Measurements from ENCODE around the gene TNK1. TPM values are rescaled to one million over a fixed set of nuclear protein-coding genes. Genes with fewer than 3 reads are reported as not detected.
"Not testable (repeated sequence)": the region's sequence is repeated elsewhere in the genome, so short reads cannot be mapped to it uniquely, and the experiment has no call there.

TNK1 gene
- total and polyA plus RNA-seq, 2 donors (not counting 3 experiments of a cell fraction or from before 2014, with no cell fraction given) = 0.22 to 0.58 TPM

GRCh38 chr17:7368599-7368994 lies 12.3 kb upstream of the TNK1 start:
- H4K20me1 ChIP-seq (replicated peaks; ENCODE audit: control insufficient read depth, extremely low read depth, insufficient read depth, low read length); intact Hi-C loops (cut with micrococcal nuclease); H2AFZ ChIP-seq (ENCODE audit: low read depth, low read length); H3K9me1 ChIP-seq (replicated peaks; ENCODE audit: control insufficient read depth, extremely low read depth, insufficient read depth, low read length); DNase-seq (ENCODE audit: low read depth, low spot score); H3K4me2 ChIP-seq (ENCODE audit: insufficient read depth, low read length); H3K4me1 ChIP-seq (ENCODE audit: control insufficient read depth, extremely low read depth, insufficient read depth, low read length); H3K9me3 ChIP-seq (replicated peaks; ENCODE audit: control insufficient read depth, insufficient read depth, low read length); H3K79me2 ChIP-seq (ENCODE audit: control insufficient read depth, insufficient read depth, low read length); H3K36me3 ChIP-seq (ENCODE audit: control insufficient read depth in 2 of 2, extremely low read depth in 1 of 2, insufficient read depth in 2 of 2, low read length in 2 of 2); FAIRE-seq; H3K4me3 ChIP-seq (replicated peaks in 1 of 3; ENCODE audit: insufficient read depth in 1 of 3, low read depth in 1 of 3, low read length in 3 of 3); H3K9ac ChIP-seq (replicated peaks; ENCODE audit: extremely low read depth, insufficient read depth, low read length); H3K27ac ChIP-seq (ENCODE audit: insufficient read depth, low read depth, low read length); H3K27me3 ChIP-seq (ENCODE audit: control insufficient read depth in 2 of 2, insufficient read depth in 2 of 2, low read length in 2 of 2); dilution Hi-C loops (cut with MboI; ENCODE audit: extremely low pct_ligation_motif_present, low sequenced_read_pairs); BruUV-seq (replicated peaks): not testable (repeated sequence)
- ChIA-PET POLR2A (interaction anchor here (0.6 kb wide), 1 partner anchor 10 kb away, joined by 4 read pairs; no protein-coding TSS in a partner anchor), CTCF (interaction anchor here (0.9 to 4.6 kb wide), 4 partner anchors 8 to 26 kb away, joined by 3 to 19 read pairs (median 4); partner anchors contain the start of genes PLSCR3 and TMEM95)

GRCh38 chr17:7369825-7370224 lies 11.1 kb upstream of the TNK1 start:
- DNase-seq (ENCODE audit: low read depth, low spot score) (no peak), FAIRE-seq (no peak)
- Histone ChIP-seq H3K4me3 (replicated peaks in 1 of 3; ENCODE audit: insufficient read depth in 1 of 3, low read depth in 1 of 3, low read length in 3 of 3) (no peak overlapping the region), H3K4me1 (ENCODE audit: control insufficient read depth, extremely low read depth, insufficient read depth, low read length) (no peaks in the 10 kb centered on the region), H4K20me1 (replicated peaks; ENCODE audit: control insufficient read depth, extremely low read depth, insufficient read depth, low read length) (no peaks in the 10 kb centered on the region), H3K9ac (replicated peaks; ENCODE audit: extremely low read depth, insufficient read depth, low read length) (no peak overlapping the region), H2AFZ (ENCODE audit: low read depth, low read length) (no peak overlapping the region), H3K9me1 (replicated peaks; ENCODE audit: control insufficient read depth, extremely low read depth, insufficient read depth, low read length) (no peaks in the 10 kb centered on the region), H3K36me3 (ENCODE audit: control insufficient read depth in 2 of 2, extremely low read depth in 1 of 2, insufficient read depth in 2 of 2, low read length in 2 of 2) (no peaks in the 10 kb centered on the region), H3K9me3 (replicated peaks; ENCODE audit: control insufficient read depth, insufficient read depth, low read length) (no peaks in the 10 kb centered on the region), H3K79me2 (ENCODE audit: control insufficient read depth, insufficient read depth, low read length) (no peaks in the 10 kb centered on the region), H3K27me3 (ENCODE audit: control insufficient read depth in 2 of 2, insufficient read depth in 2 of 2, low read length in 2 of 2) (peaks cover 2 to 3% of the 10 kb centered on the region in 2 experiments), H3K27ac (ENCODE audit: insufficient read depth, low read depth, low read length) (no peak overlapping the region), H3K4me2 (ENCODE audit: insufficient read depth, low read length) (no peak overlapping the region)
- CTCF ChIA-PET = interaction anchor here (1.3 to 4.6 kb wide), 4 partner anchors 9 to 67 kb away, joined by 4 to 19 read pairs (median 4); partner anchors contain the start of gene TMEM95
- TF ChIP-seq POLR2AphosphoS5 (IDR thresholded peaks at IDR 0.05; ENCODE audit: insufficient read depth, low read depth, low read length) = no peak
- no peak for TF ChIP-seq JUN (IDR thresholded peaks at IDR 0.05; ENCODE audit: borderline replicate concordance, insufficient read depth, insufficient read length, low read depth)
- no peak for TF ChIP-seq FOS (IDR thresholded peaks at IDR 0.05; ENCODE audit: borderline replicate concordance, insufficient read depth, low read length)
- POLR2A ChIA-PET = no interaction called here
- dilution Hi-C loops (cut with MboI; ENCODE audit: extremely low pct_ligation_motif_present, low sequenced_read_pairs) (no loop called here), intact Hi-C loops (cut with micrococcal nuclease) (no loop called here)
- no TSS peak for BruUV-seq (replicated peaks)
